HL-60/S4 treated with phorbol 12-myristate 13-acetate at 8.2 ng/mL for 4 days and 3 days (cell line): ENCODE measurements around the gene GBA2.

Experiments used
- in situ Hi-C: fragments of 300-500 bp; cut with MboI; formaldehyde crosslinking; loops from 2 replicates; pipeline ENCODE4 v1.15.0; 2022; ENCODE audit warnings: low sequenced_read_pairs

Gene GBA2

GRCh38 chr9:35741740-35742139 lies 7.3 kb downstream of the GBA2 start:
- in situ Hi-C loops = no loop called here

- in situ Hi-C loops = no loop called here
Measured at GRCh38 chr9:35740243-35740642, 8.8 kb downstream of the GBA2 start.

- in situ Hi-C loops = no loop called here
Measured at GRCh38 chr9:35738924-35739323, 10.1 kb downstream of the GBA2 start.

GRCh38 chr9:35738186-35738585 lies 10.8 kb downstream of the GBA2 start:
- in situ Hi-C loops = no loop called here

- in situ Hi-C loops = no loop called here
Measured at GRCh38 chr9:35737143-35737542, 11.9 kb downstream of the GBA2 start.

GRCh38 chr9:35736201-35736633 lies 12.8 kb downstream of the GBA2 start:
- in situ Hi-C loops = no loop called here

- in situ Hi-C loops = no loop called here
Measured at GRCh38 chr9:35734096-35734495, 14.9 kb downstream of the GBA2 start.

- in situ Hi-C loops = no loop called here
Measured at GRCh38 chr9:35732800-35733541, 16.1 kb downstream of the GBA2 start.

GRCh38 chr9:35732185-35732799 lies 16.7 kb downstream of the GBA2 start, which contains the start of the genes CREB3 and TLN1:
Gene CREB3, plus strand, starts transcription at chr9:35732666. Its CDS starts 107 bp downstream, at chr9:35732773.
Gene TLN1, minus strand, starts transcription at chr9:35732195. Its CDS starts 6,501 bp downstream, at chr9:35725694.
- in situ Hi-C loops = no loop called here

GRCh38 chr9:35731415-35732184 lies 17.4 kb downstream of the GBA2 start:
- in situ Hi-C loops = no loop called here

- in situ Hi-C loops = no loop called here
Measured at GRCh38 chr9:35730486-35730854, 18.6 kb downstream of the GBA2 start.

- in situ Hi-C loops = loop anchor here (10.0 kb wide), 1 partner anchor 55 kb away; no protein-coding TSS in a partner anchor
Measured at GRCh38 chr9:35729700-35730485, 19.1 kb downstream of the GBA2 start.

- in situ Hi-C loops = loop anchor here (10.0 kb wide), 1 partner anchor 56 kb away; no protein-coding TSS in a partner anchor
Measured at GRCh38 chr9:35729101-35729500, 19.9 kb downstream of the GBA2 start.

- in situ Hi-C loops = loop anchor here (10.0 kb wide), 1 partner anchor 56 kb away; no protein-coding TSS in a partner anchor
Measured at GRCh38 chr9:35728041-35728971, 20.7 kb downstream of the GBA2 start.

- in situ Hi-C loops = loop anchor here (10.0 kb wide), 1 partner anchor 57 kb away; no protein-coding TSS in a partner anchor
Measured at GRCh38 chr9:35727676-35728040, 21.4 kb downstream of the GBA2 start.

- in situ Hi-C loops = loop anchor here (10.0 kb wide), 1 partner anchor 58 kb away; no protein-coding TSS in a partner anchor
Measured at GRCh38 chr9:35726931-35727330, 22.1 kb downstream of the GBA2 start.

- in situ Hi-C loops = loop anchor here (10.0 kb wide), 1 partner anchor 59 kb away; no protein-coding TSS in a partner anchor
Measured at GRCh38 chr9:35725362-35725761, 23.7 kb downstream of the GBA2 start.

- in situ Hi-C loops = loop anchor here (10.0 to 25.0 kb wide), 2 partner anchors 61 to 662 kb away; partner anchors contain the start of gene VCP
Measured at GRCh38 chr9:35723908-35724307, 25.1 kb downstream of the GBA2 start.

GRCh38 chr9:35723426-35723825 lies 25.6 kb downstream of the GBA2 start:
- in situ Hi-C loops = loop anchor here (10.0 to 25.0 kb wide), 2 partner anchors 61 to 661 kb away; partner anchors contain the start of gene VCP
